HL-60 (cell line): ENCODE results near the gene MMP1.

Experiments used
- POLR2AphosphoS5 ChIP-seq: IDR thresholded peaks from 2 replicates; pipeline ENCODE4 v1.6.1; 2012; ENCODE audit warnings: low read depth
- TF ChIP-seq, protein P1 (sequence below): IDR thresholded peaks from one replicate; pipeline ENCODE4 v1.5.1; 2011; ENCODE audit warnings: low read length, control low read depth, inconsistent platforms; ENCODE audit not compliant: insufficient read depth

DNA sequence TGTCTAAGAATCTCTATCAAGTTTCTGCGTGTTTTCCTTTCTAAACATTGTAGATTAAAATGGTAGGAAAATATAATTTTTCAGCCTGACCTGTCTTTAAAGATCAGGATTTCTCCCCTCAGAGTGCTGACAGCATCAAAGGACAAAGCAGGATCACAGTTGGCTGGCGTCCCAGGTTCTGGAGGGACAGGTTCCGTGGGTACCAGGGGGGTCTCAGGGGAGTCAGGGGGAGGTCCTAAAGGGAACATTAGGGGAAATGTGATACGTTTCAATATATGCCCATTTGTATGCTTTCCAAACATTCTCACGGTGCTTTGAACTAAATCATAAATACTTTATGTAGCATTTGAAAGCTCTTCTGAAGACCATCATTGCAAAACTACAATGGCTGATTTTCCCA, 42.1 kb upstream of the MMP1 start:
- TF ChIP-seq, protein P1, sequence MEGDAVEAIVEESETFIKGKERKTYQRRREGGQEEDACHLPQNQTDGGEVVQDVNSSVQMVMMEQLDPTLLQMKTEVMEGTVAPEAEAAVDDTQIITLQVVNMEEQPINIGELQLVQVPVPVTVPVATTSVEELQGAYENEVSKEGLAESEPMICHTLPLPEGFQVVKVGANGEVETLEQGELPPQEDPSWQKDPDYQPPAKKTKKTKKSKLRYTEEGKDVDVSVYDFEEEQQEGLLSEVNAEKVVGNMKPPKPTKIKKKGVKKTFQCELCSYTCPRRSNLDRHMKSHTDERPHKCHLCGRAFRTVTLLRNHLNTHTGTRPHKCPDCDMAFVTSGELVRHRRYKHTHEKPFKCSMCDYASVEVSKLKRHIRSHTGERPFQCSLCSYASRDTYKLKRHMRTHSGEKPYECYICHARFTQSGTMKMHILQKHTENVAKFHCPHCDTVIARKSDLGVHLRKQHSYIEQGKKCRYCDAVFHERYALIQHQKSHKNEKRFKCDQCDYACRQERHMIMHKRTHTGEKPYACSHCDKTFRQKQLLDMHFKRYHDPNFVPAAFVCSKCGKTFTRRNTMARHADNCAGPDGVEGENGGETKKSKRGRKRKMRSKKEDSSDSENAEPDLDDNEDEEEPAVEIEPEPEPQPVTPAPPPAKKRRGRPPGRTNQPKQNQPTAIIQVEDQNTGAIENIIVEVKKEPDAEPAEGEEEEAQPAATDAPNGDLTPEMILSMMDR = no peak
- TF ChIP-seq POLR2AphosphoS5 = no peak
